GM19193 (cell line): ENCODE data around the gene DMD.

ENCODE experiments used
- POLR2A ChIP-seq: IDR thresholded peaks from 4 replicates; pipeline ENCODE4 v1.6.1; 2011; ENCODE audit not compliant: insufficient read depth, insufficient read length; ENCODE audit errors: extremely low read depth

Gene DMD

DNA sequence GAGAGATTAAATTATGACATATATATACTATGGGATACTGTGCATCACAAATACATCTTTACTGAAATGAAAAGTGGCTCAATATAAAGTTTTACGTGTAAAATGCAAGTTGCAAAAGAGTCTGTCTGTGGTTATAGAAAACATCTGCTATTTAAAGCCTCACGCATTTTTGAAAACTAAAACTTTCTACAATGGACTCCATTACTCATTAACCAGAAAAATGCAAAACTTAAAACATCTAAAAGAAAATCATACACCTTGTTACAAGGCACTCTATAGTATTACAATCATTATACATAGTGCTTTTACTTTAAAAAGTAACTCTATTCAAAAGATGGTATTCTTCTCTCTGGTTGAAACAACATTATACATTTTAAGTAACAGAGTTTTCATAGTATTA lies 755.6 kb downstream of the DMD start:
- no peak for TF ChIP-seq POLR2A

DNA sequence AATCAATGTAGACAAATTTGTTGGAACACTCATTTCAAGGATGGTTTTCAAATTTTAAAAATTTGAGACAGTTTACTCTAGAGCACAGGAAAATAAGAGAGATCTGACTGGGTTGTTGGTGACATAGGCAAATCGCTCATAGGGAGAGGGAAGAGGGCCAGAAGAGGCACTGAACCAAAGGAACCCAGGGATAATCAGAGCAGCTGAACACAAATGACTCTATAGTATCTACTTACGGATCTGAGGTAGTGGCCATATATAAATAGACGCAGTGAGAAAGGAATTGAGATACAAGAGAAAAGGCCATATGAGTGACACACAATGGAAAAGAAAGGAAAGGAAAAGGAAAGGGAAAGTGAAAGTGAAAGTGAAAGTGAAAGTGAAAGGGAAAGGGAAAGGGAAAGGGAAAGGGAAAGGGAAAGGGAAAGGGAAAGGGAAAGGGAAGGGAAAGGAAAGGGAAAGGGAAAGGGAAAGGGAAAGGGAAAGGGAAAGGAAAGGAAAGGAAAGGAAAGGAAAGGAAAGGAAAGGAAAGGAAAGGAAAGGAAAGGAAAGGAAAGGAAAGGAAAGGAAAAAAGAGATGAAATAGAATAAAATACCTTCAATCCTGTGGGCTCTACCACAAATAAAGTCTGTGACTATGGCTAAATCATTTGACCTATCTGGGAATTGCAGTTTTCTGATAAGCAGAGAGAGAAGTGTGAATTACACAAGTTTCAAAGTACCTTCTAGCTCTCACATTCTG lies 759.2 kb downstream of the DMD start:
- TF ChIP-seq POLR2A, result no peak

GRCh38 chrX:32448945-32449344 lies 762.4 kb downstream of the DMD start:
- no peak for TF ChIP-seq POLR2A

- TF ChIP-seq POLR2A, result no peak
Observed at GRCh38 chrX:32448320-32448719, 763.0 kb downstream of the DMD start.

DNA sequence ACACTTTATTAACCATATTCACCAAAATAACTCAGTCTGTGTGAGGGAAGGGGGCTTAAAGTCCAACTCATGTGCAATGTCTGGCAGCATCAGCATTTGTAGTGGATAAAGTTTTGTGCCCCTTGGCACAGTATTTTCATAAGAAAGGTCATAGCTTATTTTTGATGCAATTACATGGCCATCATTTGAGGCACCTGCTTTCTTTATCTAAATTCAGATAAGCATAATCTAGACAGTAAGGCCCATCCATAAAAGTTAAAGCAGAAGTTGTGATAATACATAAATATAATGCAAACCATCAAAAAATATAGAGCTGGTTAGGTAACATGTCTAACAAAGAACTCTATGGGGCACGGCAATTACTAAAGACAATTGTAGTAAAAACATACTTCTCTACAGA lies 763.7 kb downstream of the DMD start:
- no peak for TF ChIP-seq POLR2A

DNA sequence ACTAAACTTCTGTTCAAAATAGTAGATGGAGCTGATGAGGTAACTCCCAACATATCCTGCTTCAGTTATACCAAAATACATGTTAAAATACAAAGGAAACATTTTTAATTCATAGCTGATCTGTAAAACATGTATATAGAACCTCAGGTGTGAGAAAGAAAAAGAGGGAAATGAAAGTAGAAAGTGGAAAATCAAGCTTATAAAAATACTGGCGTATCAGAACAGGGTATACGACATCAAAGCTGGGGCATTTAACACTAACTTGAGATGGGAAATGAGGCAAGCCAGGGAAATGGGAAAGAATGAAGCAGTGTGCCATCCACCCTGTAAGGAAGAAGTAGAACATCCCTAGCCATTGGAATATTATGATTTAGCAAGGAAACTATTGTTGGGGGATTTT lies 767.5 kb downstream of the DMD start:
- no peak for TF ChIP-seq POLR2A

GRCh38 chrX:32421266-32421665 lies 790.1 kb downstream of the DMD start:
- no peak for TF ChIP-seq POLR2A

DNA sequence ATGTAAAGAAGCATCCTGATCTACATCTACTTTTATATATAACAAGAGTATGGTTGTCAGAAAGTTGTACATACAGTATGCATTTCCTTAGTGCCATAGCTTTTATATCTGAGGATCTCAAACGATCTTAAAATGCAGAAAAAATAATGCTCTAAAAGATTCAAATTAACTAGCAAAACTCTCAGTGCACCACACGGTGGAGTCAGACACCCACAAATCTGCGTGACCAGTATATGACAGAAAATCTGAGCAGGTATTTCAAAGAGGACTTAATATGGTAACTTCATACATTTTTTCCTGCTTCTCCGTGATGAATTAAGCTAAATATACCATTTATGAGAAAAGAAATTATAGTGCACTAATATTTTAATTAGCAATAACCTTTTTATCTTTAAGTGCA lies 803.0 kb downstream of the DMD start:
- TF ChIP-seq POLR2A, result no peak

DNA sequence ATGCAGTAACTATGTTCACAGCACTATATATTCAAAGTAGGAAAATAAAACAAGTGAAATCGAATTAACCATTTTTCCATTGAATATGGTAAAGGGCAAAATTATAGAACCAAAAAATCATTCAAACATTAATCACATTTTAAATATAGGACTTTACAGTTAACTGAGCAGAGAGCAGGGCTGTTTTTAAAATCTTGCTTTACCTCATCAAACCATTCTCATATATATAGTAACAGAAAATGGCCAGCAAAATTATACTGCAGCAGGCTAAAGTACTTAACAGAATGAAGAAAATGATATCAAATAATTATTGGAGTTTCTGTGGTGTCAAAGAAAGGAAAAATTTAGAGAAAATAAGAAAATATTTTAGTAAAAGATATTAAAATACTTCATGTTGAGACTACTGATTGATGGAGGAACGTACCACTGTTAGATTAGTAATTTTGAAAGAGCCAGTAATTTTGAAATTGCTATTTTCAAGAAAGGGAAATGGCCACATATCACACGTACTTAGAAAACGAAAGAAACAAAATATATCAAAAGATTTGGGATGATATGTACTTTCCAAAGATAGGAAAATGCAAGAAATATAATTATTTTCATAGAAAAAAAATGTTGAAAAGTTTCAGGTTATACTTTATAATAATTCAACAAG lies 813.7 kb downstream of the DMD start:
- TF ChIP-seq POLR2A, result no peak

- TF ChIP-seq POLR2A, result no peak
Observed at GRCh38 chrX:32395878-32396277, 815.5 kb downstream of the DMD start.

DNA sequence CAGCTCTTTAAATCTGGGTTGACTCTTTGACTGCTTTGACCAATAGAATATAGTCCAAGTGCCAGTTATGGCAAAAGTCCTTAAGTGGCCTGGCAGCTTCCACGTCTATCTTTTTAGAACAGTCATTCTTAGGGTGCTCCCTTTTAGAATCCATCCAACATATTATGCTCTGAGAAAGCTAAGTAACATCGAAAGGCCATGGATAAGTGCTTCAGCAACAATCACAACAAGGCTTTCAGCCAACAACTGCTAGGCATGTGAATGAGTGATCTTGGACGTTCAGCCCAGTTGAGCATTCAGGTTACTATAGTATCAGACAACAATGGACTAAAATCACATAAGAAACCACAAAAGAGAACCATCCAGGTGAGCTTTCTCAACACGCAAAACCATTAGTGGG lies 818.7 kb downstream of the DMD start:
- TF ChIP-seq POLR2A, result no peak

DNA sequence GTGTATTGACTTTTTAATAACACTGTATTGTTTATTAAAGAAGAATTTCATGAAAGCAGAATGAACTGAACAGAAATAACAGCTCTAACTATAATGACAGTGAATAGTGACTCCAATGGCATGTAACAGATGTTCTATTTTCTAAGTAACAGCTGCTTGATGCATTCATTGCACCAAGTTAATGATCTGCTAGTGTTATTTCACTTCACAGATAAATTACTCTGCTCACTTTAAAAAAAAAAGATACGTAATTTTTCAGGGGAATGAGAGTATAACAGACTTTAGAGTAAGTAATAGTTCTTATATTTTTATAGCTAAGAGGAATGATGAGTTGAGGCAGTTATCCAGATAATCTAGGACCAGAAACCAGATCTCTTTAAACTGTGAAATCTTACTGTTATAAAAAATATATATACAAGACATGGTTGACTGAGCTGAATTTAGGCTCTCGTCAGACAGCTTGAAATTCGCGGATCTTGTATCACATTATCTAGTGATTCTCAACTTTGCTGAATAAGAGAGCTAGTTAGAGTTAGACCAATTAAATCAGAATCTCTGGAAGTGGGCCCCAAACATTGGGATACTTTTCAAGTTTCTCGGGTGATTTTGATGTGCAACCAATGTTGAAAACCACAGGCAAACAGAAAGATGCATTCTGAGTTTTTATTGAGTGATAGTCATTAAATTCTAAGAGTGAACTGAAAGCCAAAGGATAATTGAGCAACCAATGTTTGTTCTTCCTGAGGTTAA lies 840.7 kb downstream of the DMD start:
- TF ChIP-seq POLR2A, result no peak

GRCh38 chrX:32293962-32294700 lies 917.2 kb downstream of the DMD start:
- no peak for TF ChIP-seq POLR2A

DNA sequence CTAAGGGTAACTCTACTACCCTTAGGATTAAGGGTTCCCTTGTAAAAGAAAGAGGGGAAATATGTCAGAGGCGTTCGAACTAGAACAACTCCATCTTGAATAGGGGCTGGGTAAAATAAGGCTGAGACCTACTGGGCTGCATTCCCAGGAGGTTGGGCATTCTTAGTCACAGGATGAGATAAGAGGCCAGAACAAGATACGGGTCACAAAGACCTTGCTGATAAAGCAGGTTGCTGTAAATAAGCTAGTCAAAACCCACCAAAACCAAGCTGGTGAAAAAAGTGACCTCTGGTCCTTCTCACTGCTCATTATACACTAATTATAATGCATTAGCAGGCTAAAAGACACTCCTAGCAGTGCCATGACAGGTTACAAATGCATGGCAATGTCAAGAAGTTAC lies 922.0 kb downstream of the DMD start:
- TF ChIP-seq POLR2A, result no peak

- TF ChIP-seq POLR2A, result no peak
Observed at GRCh38 chrX:32281853-32282252, 929.5 kb downstream of the DMD start.
